NT2/D1 (cell line): Measurements from ENCODE around the gene WDR59.

ENCODE experiments used
- SUZ12 ChIP-seq: IDR thresholded peaks from 2 replicates; pipeline ENCODE4 v1.6.1; 2011; ENCODE audit not compliant: insufficient read length, insufficient read depth; ENCODE audit errors: extremely low read depth
- YY1 ChIP-seq: IDR thresholded peaks from 2 replicates; pipeline ENCODE4 v1.6.1; 2011; ENCODE audit not compliant: insufficient read length, insufficient read depth
- ZNF274 ChIP-seq: IDR thresholded peaks from 2 replicates; pipeline ENCODE4 v1.6.1; 2011; ENCODE audit warnings: mild to moderate bottlenecking, low read depth, low read length

- TF ChIP-seq YY1 = no peak
- TF ChIP-seq SUZ12 = no peak
- TF ChIP-seq ZNF274 = no peak
Observed at GRCh38 chr16:74868035-74868434, 116.9 kb downstream of the WDR59 start.
